Measurements from ENCODE around the gene BRS3. TPM values are rescaled to one million over a fixed set of nuclear protein-coding genes. Genes with fewer than 3 reads are reported as not detected.
"Not testable (repeated sequence)": the region's sequence is repeated elsewhere in the genome, so short reads cannot be mapped to it uniquely, and the experiment has no call there.

The BRS3 gene
- total RNA-seq (not detected in 2 replicates), polyA plus RNA-seq (not detected in 2 replicates), polyA minus RNA-seq (not detected in 2 replicates)
- total RNA-seq (2013): not detected

- no peak for DNase-seq
- TF ChIP-seq EZH2 (IDR thresholded peaks at IDR 0.05; ENCODE audit: borderline replicate concordance, insufficient read depth, low read depth, low read length, poor library complexity, severe bottlenecking) (no peak), CTCF (IDR thresholded peaks at IDR 0.05) (no peak)
- no CpG with 5 or more reads among the region's 4 CpGs for WGBS (ENCODE audit: insufficient coverage)
- Histone ChIP-seq H3K79me2 (ENCODE audit: control insufficient read depth, insufficient read depth, low read length) (no peaks in the 10 kb centered on the region), H3K27me3 (replicated peaks in 1 of 4; ENCODE audit: control extremely low read depth in 1 of 4, control insufficient read depth in 3 of 4, insufficient read depth in 4 of 4, low read length in 3 of 4) (peaks cover 0 to 21% (median 3%) of the 10 kb centered on the region in 4 experiments), H3K27ac (ENCODE audit: low read length in 2 of 2) (no peak within 1 kb of the TSS), H3K4me3 (ENCODE audit: control extremely low read depth in 1 of 5, extremely low read depth in 1 of 5, insufficient read depth in 1 of 5, low read depth in 2 of 5, low read length in 4 of 5) (no peak within 1 kb of the TSS), H3K9ac (ENCODE audit: low read length) (no peak within 1 kb of the TSS), H3K36me3 (replicated peaks in 1 of 2; ENCODE audit: control extremely low read depth in 1 of 2, control insufficient read depth in 1 of 2, extremely low read depth in 1 of 2, insufficient read depth in 2 of 2, low read length in 1 of 2) (no peaks in the 10 kb centered on the region), H3K4me1 (ENCODE audit: control insufficient read depth in 2 of 2, insufficient read depth in 2 of 2, low read length in 2 of 2) (no peaks in the 10 kb centered on the region), H4K20me1 (ENCODE audit: control insufficient read depth, insufficient read depth, low read length, poor library complexity, severe bottlenecking) (no peaks in the 10 kb centered on the region), H3K9me3 (ENCODE audit: control extremely low read depth in 1 of 3, control insufficient read depth in 2 of 3, insufficient read depth in 1 of 3, low read length in 2 of 3) (no peaks in the 10 kb centered on the region), H2AFZ (ENCODE audit: insufficient read depth, low read depth, low read length, poor library complexity, severe bottlenecking) (no peak within 1 kb of the TSS), H3K4me2 (replicated peaks; ENCODE audit: low read depth, low read length, poor library complexity, severe bottlenecking) (no peak within 1 kb of the TSS)
- Mint-ChIP-seq H3K4me3 (no peak within 1 kb of the TSS), H3K4me1 (peaks cover 3% of the 10 kb centered on the region), H3K9me3 (ENCODE audit: insufficient read depth) (no peaks in the 10 kb centered on the region), H3K27me3 (peaks cover 40% of the 10 kb centered on the region), H3K27ac (no peak within 1 kb of the TSS)
- no peak for ATAC-seq (ENCODE audit: low read depth)
- ChIA-PET POLR2A (no interaction called here), CTCF (no interaction called here)
- intact Hi-C loops (cut with micrococcal nuclease): no loop called here
Observed at GRCh38 chrX:136487647-136488046, at the start of gene BRS3. BRS3 (plus strand) TSS chrX:136487947; CDS start chrX:136488115, 168 bp downstream.

GRCh38 chrX:136438192-136438591 is 49.6 kb upstream of the BRS3 start:
- no peak for TF ChIP-seq CTCF (IDR thresholded peaks at IDR 0.05)
- TF ChIP-seq EZH2 (IDR thresholded peaks at IDR 0.05; ENCODE audit: borderline replicate concordance, insufficient read depth, low read depth, low read length, poor library complexity, severe bottlenecking): no peak
- Mint-ChIP-seq H3K27me3 (no peaks in the 10 kb centered on the region), H3K4me3 (no peak overlapping the region), H3K9me3 (ENCODE audit: insufficient read depth) (no peaks in the 10 kb centered on the region), H3K4me1 (no peaks in the 10 kb centered on the region), H3K27ac (no peak overlapping the region)
- DNase-seq: no peak
- Histone ChIP-seq H2AFZ (ENCODE audit: insufficient read depth, low read depth, low read length, poor library complexity, severe bottlenecking) (no peak overlapping the region), H3K4me3 (ENCODE audit: control extremely low read depth in 1 of 5, extremely low read depth in 1 of 5, insufficient read depth in 1 of 5, low read depth in 2 of 5, low read length in 4 of 5) (no peak overlapping the region), H3K27ac (ENCODE audit: low read length in 2 of 2) (no peak overlapping the region), H3K79me2 (ENCODE audit: control insufficient read depth, insufficient read depth, low read length) (no peaks in the 10 kb centered on the region), H3K36me3 (replicated peaks in 1 of 2; ENCODE audit: control extremely low read depth in 1 of 2, control insufficient read depth in 1 of 2, extremely low read depth in 1 of 2, insufficient read depth in 2 of 2, low read length in 1 of 2) (no peaks in the 10 kb centered on the region), H3K4me2 (replicated peaks; ENCODE audit: low read depth, low read length, poor library complexity, severe bottlenecking) (no peak overlapping the region), H4K20me1 (ENCODE audit: control insufficient read depth, insufficient read depth, low read length, poor library complexity, severe bottlenecking) (no peaks in the 10 kb centered on the region), H3K4me1 (ENCODE audit: control insufficient read depth in 2 of 2, insufficient read depth in 2 of 2, low read length in 2 of 2) (no peaks in the 10 kb centered on the region), H3K27me3 (replicated peaks in 1 of 4; ENCODE audit: control extremely low read depth in 1 of 4, control insufficient read depth in 3 of 4, insufficient read depth in 4 of 4, low read length in 3 of 4) (peaks cover 0 to 3% (median 0%) of the 10 kb centered on the region in 4 experiments), H3K9me3 (ENCODE audit: control extremely low read depth in 1 of 3, control insufficient read depth in 2 of 3, insufficient read depth in 1 of 3, low read length in 2 of 3) (no peaks in the 10 kb centered on the region), H3K9ac (ENCODE audit: low read length) (no peak overlapping the region)
- no peak for ATAC-seq (ENCODE audit: low read depth)
- ChIA-PET POLR2A (no interaction called here), CTCF (no interaction called here)
- WGBS (ENCODE audit: insufficient coverage): no CpG with 5 or more reads among the region's 3 CpGs
- intact Hi-C loops (cut with micrococcal nuclease): no loop called here

GRCh38 chrX:136445674-136446073 is 42.1 kb upstream of the BRS3 start:
- ATAC-seq (ENCODE audit: low read depth): not testable (repeated sequence)
- WGBS (ENCODE audit: insufficient coverage): no CpG with 5 or more reads among the region's 18 CpGs

More at GRCh38 chrX:136445674-136446073, 42.1 kb upstream of the BRS3 start:
- H3K9me3 Mint-ChIP-seq (ENCODE audit: insufficient read depth); H3K27me3 Mint-ChIP-seq; H3K4me2 ChIP-seq (replicated peaks; ENCODE audit: low read depth, low read length, poor library complexity, severe bottlenecking); H3K4me3 ChIP-seq (ENCODE audit: control extremely low read depth in 1 of 5, extremely low read depth in 1 of 5, insufficient read depth in 1 of 5, low read depth in 2 of 5, low read length in 4 of 5); H3K79me2 ChIP-seq (ENCODE audit: control insufficient read depth, insufficient read depth, low read length); POLR2A ChIA-PET; H3K36me3 ChIP-seq (replicated peaks in 1 of 2; ENCODE audit: control extremely low read depth in 1 of 2, control insufficient read depth in 1 of 2, extremely low read depth in 1 of 2, insufficient read depth in 2 of 2, low read length in 1 of 2); H3K27me3 ChIP-seq (replicated peaks in 1 of 4; ENCODE audit: control extremely low read depth in 1 of 4, control insufficient read depth in 3 of 4, insufficient read depth in 4 of 4, low read length in 3 of 4); H3K4me1 Mint-ChIP-seq; H3K4me1 ChIP-seq (ENCODE audit: control insufficient read depth in 2 of 2, insufficient read depth in 2 of 2, low read length in 2 of 2); H4K20me1 ChIP-seq (ENCODE audit: control insufficient read depth, insufficient read depth, low read length, poor library complexity, severe bottlenecking); H3K9ac ChIP-seq (ENCODE audit: low read length); H3K27ac ChIP-seq (ENCODE audit: low read length in 2 of 2); DNase-seq; H2AFZ ChIP-seq (ENCODE audit: insufficient read depth, low read depth, low read length, poor library complexity, severe bottlenecking); CTCF ChIA-PET; H3K9me3 ChIP-seq (ENCODE audit: control extremely low read depth in 1 of 3, control insufficient read depth in 2 of 3, insufficient read depth in 1 of 3, low read length in 2 of 3); H3K4me3 Mint-ChIP-seq; intact Hi-C loops (cut with micrococcal nuclease); H3K27ac Mint-ChIP-seq: not testable (repeated sequence)

All from B cell (primary cell).